HUES64 (cell line): ENCODE results near the gene OPN3.

Experiments
- H3K27ac ChIP-seq: 2 replicates; pipeline ENCODE4 v1.7.0; 2013; ENCODE audit warnings: low read depth, low read length, inconsistent platforms
- H3K27me3 ChIP-seq: 2 replicates; pipeline ENCODE4 v1.6.1; 2013; ENCODE audit warnings: mild to moderate bottlenecking, low read length; ENCODE audit not compliant: insufficient read depth
- H3K36me3 ChIP-seq: 2 replicates; pipeline ENCODE4 v1.6.1; 2013; ENCODE audit warnings: mild to moderate bottlenecking, low read length; ENCODE audit not compliant: insufficient read depth
- H3K4me1 ChIP-seq: 2 replicates; pipeline ENCODE4 v1.6.1; 2013; ENCODE audit warnings: mild to moderate bottlenecking, low read length, moderate library complexity; ENCODE audit not compliant: insufficient read depth
- H3K4me3 ChIP-seq: 2 replicates; pipeline ENCODE4 v1.5.1; 2013; ENCODE audit warnings: mild to moderate bottlenecking, low read length, moderate library complexity
- H3K9ac ChIP-seq: 2 replicates; pipeline ENCODE4 v1.6.1; 2013; ENCODE audit warnings: mild to moderate bottlenecking, low read depth, low read length
- H3K9me3 ChIP-seq: 2 replicates; pipeline ENCODE4 v1.6.1; 2013; ENCODE audit warnings: low read depth, low read length; ENCODE audit not compliant: insufficient read depth
- WGBS: fragments of 150-250, 120-280 bp; methylation state at CpG from one replicate; pipeline ENCODE4 v1.1.7; 2013; ENCODE audit warnings: missing lambda C conversion rate; 5-methylcytosine and 5-hydroxymethylcytosine counted together

OPN3 gene

DNA sequence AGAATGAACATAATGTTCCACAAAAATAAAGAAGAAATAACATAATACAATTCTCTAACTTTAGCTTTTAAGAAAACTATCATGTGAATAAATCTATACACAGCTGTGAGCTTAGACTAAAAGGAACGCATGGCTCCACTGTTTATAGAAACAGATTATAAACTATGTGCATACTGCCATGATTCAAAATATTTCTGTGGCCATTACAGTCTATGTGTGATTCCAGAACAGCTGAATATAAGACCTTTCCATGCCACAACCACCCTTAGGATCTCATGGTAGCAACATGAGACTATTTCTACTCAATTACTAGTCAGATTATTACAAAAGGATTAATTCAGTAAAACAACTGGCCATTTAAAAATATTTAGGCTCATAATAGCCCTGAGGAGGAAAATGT, 3.9 kb downstream of the OPN3 start:
- no peak overlapping the region for H3K27ac ChIP-seq
- H3K9me3 ChIP-seq = no peaks in the 10 kb centered on the region; the same call in 1 of the 2 replicates
- H3K4me3 ChIP-seq = no peak overlapping the region
- no peak overlapping the region for H3K9ac ChIP-seq
- WGBS = 100% methylated on average over 1 of the region's 1 CpG
- H3K4me1 ChIP-seq = peaks cover 42% of the 10 kb centered on the region
- no peaks in the 10 kb centered on the region for H3K27me3 ChIP-seq
- H3K36me3 ChIP-seq = peaks cover 61% of the 10 kb centered on the region

DNA sequence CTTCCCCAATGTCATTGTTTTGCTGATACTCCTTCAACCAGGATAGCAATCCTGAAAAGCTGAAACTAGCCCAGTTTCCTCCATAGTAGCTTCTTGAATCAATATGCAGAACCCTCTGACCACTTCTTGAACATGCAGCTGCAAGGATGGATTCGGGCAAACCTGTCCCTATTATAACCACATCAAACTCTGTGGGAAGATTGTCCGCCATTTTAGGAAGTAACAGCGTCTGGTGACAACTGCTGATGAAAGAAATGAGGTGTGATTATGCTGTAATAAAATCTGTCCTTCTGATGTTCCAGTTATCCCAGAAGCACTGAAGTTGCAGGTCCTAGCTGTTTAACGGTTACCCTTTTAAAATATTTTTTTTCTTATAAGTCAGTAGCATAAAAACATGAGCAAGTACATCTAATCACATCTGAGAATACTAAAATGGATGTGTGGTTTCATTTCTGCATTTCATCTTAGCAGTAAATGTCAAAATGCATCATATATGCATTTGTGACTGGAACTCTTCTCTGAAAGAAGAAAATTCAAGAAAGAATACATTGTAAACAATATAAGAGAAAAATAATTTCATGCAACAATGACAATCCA, 4.5 kb downstream of the OPN3 start:
- H3K36me3 ChIP-seq = peaks cover 63% of the 10 kb centered on the region
- H3K4me3 ChIP-seq = no peak overlapping the region

GRCh38 chr1:241632987-241633386, 7.2 kb downstream of the OPN3 start:
- Histone ChIP-seq H3K9ac (no peak overlapping the region), H3K4me1 (peaks cover 37% of the 10 kb centered on the region), H3K9me3 (no peaks in the 10 kb centered on the region), H3K27ac (no peak overlapping the region), H3K36me3 (peaks cover 69% of the 10 kb centered on the region), H3K4me3 (no peak overlapping the region), H3K27me3 (no peaks in the 10 kb centered on the region)
- no CpG with 5 or more reads among the region's 3 CpGs for WGBS

More for the DNA sequence above, 4.5 kb downstream of the OPN3 start:
- Histone ChIP-seq H3K27me3 (no peaks in the 10 kb centered on the region), H3K4me1 (peaks cover 40% of the 10 kb centered on the region), H3K27ac (no peak overlapping the region), H3K9me3 (no peaks in the 10 kb centered on the region), H3K9ac (no peak overlapping the region)
- 100% methylated on average over 3 of the region's 4 CpGs for WGBS

DNA sequence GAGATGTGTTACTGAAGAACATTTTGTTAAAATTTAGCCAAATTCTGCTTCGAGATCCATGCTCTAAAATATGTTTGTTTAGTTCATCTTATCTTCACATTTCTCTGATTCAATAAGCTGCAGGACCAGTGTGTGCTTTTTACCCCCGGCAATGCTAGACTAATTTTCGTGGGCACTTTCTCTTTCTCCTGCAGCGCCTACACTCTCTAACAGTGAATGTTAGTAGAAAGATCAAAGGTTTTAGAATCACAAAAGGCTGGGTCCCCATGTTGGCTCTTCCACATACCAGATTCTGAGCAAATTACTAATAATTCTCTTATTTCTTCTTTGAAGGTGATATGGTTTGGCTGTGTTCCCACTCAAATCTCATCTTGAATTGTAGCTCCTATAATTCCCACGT, 8.5 kb downstream of the OPN3 start:
- H3K4me3 ChIP-seq = no peak overlapping the region
- H3K9ac ChIP-seq = no peak overlapping the region
- no peaks in the 10 kb centered on the region for H3K9me3 ChIP-seq
- H3K36me3 ChIP-seq = peaks cover 60% of the 10 kb centered on the region
- no peak overlapping the region for H3K27ac ChIP-seq
- peaks cover 29% of the 10 kb centered on the region for H3K4me1 ChIP-seq
- WGBS = 92% methylated on average over 3 of the region's 5 CpGs
- no peaks in the 10 kb centered on the region for H3K27me3 ChIP-seq

DNA sequence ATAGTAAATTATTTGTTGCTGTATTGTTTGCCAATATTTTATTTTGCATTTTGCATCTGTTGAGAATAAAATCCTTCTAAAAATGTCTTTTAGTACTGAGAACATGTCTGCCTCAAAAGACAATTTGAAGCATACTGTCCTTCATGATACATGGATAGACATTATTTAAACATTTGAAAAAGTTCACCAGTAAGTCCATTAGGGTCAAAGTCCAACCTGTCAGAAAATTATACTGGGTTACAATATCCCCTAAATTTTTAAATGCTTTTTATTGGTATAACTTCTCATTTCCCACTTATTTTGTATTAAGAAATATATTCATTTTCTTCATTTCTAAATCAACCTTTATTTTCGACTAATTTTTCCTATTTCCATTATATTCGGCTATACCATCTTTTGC, 9.3 kb downstream of the OPN3 start:
- no peak overlapping the region for H3K9ac ChIP-seq
- peaks cover 53% of the 10 kb centered on the region for H3K36me3 ChIP-seq
- no peak overlapping the region for H3K4me3 ChIP-seq
- H3K27ac ChIP-seq = no peak overlapping the region
- no peaks in the 10 kb centered on the region for H3K27me3 ChIP-seq
- 100% methylated on average over 2 of the region's 2 CpGs for WGBS
- H3K9me3 ChIP-seq = no peaks in the 10 kb centered on the region
- peaks cover 29% of the 10 kb centered on the region for H3K4me1 ChIP-seq

DNA sequence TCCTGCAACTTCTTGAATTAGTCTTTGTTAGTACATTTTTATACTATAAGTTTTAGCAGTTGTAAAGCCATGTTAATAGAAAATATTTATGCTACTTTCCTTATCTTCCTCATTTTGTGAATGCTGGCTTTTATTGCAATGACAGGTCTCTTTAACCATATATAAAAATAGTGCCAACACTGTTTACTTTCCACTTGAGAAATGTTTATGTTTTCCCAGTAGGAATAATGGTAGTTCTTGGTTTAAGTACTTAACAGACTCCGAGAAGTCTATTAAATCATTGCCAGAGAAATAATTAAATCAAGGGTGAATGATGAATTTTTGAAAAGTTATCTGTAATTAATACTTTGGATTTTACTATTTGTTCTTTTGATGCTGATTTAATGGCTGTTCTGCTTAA, 9.7 kb downstream of the OPN3 start:
- WGBS = 95% methylated on average over 1 of the region's 1 CpG
- Histone ChIP-seq H3K4me1 (peaks cover 29% of the 10 kb centered on the region), H3K27me3 (no peaks in the 10 kb centered on the region), H3K4me3 (no peak overlapping the region), H3K9ac (no peak overlapping the region), H3K36me3 (peaks cover 49% of the 10 kb centered on the region), H3K27ac (no peak overlapping the region), H3K9me3 (no peaks in the 10 kb centered on the region)

GRCh38 chr1:241630005-241630404, 10.2 kb downstream of the OPN3 start:
- Histone ChIP-seq H3K9me3 (no peaks in the 10 kb centered on the region), H3K4me3 (no peak overlapping the region), H3K4me1 (peaks cover 29% of the 10 kb centered on the region), H3K9ac (no peak overlapping the region), H3K27me3 (no peaks in the 10 kb centered on the region), H3K27ac (no peak overlapping the region), H3K36me3 (peaks cover 44% of the 10 kb centered on the region)

- Histone ChIP-seq H3K27ac (peak overlapping the region; percentile 59; the same call in 1 of the 2 replicates), H3K36me3 (peaks cover 21% of the 10 kb centered on the region), H3K4me3 (no peak overlapping the region), H3K9ac (no peak overlapping the region), H3K27me3 (no peaks in the 10 kb centered on the region), H3K4me1 (peaks cover 25% of the 10 kb centered on the region), H3K9me3 (no peaks in the 10 kb centered on the region)
- 91% methylated on average over 7 of the region's 9 CpGs for WGBS
Measured at GRCh38 chr1:241627453-241628259, 12.5 kb downstream of the OPN3 start.

DNA sequence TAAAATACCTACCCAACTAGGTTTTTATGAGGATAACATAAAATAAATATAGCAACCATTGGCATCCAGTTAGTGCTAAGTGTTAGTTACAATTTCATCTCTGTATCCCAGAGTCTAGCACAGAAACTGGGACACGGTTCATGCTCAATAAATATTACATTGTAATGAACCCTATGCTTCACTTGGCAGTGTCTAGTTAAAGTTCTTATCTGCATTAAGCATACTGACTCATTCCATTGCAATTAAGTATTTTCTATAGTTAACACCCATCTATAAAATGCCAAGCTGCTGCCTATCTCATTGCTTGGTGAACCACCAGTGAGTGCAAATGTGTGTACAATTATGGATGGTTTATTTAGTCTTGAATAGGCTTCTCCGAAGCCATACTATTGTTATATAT, 15.2 kb downstream of the OPN3 start:
- Histone ChIP-seq H3K4me1 (peaks cover 12% of the 10 kb centered on the region), H3K9me3 (no peaks in the 10 kb centered on the region), H3K27me3 (no peaks in the 10 kb centered on the region), H3K4me3 (no peak overlapping the region), H3K36me3 (peaks cover 6% of the 10 kb centered on the region; the same call in 1 of the 2 replicates), H3K9ac (no peak overlapping the region), H3K27ac (no peak overlapping the region)
- 97% methylated on average over 2 of the region's 2 CpGs for whole genome bisulfite sequencing

DNA sequence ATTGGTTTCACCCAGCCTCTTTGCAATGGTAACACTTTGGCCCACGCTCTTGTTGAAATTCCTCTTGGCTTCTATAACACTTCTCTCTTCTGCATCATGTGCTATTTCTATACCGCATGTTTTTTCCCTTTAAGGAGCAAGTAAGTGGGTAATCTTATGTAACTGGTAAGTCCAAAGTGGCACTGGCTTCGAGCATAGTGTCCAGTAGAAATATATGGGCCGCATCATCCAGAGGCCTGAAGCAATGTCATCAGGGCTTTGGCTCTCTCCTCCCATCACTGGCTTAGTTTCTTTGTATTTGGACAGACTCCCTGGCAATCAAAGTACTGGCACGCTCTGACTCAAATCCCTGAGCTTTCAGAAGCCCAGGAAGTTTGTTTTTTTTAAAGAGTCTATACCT, 17.5 kb downstream of the OPN3 start:
- no peaks in the 10 kb centered on the region for H3K9me3 ChIP-seq
- no peak overlapping the region for H3K4me3 ChIP-seq
- no peaks in the 10 kb centered on the region for H3K36me3 ChIP-seq
- peaks cover 2% of the 10 kb centered on the region for H3K4me1 ChIP-seq
- no peak overlapping the region for H3K9ac ChIP-seq
- H3K27me3 ChIP-seq = no peaks in the 10 kb centered on the region
- no peak overlapping the region for H3K27ac ChIP-seq
- 95% methylated on average over 5 of the region's 5 CpGs for WGBS

DNA sequence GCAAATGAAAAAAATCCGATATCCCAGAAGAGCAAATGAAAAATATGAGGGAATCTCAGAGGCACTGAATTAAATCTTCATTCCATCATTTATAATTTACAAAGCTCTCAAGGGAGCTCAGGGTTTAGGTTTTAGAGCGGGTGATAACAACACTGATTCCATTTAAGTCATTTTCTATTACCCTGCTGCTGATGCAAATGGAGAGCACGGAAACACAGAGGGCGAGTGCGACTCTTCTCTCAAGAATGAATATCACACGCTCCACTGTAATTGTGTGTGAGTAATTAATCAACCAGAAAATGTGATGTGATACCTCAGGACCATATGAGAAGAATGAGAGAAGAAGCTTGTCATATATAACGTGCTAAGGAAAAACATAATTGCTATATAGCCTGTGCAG, 22.7 kb downstream of the OPN3 start:
- no peaks in the 10 kb centered on the region; the same call in 1 of the 2 replicates for H3K4me1 ChIP-seq
- no peaks in the 10 kb centered on the region for H3K27me3 ChIP-seq
- WGBS = 99% methylated on average over 7 of the region's 7 CpGs
- H3K27ac ChIP-seq = no peak overlapping the region
- no peaks in the 10 kb centered on the region for H3K36me3 ChIP-seq
- no peak overlapping the region for H3K4me3 ChIP-seq
- no peaks in the 10 kb centered on the region for H3K9me3 ChIP-seq
- no peak overlapping the region for H3K9ac ChIP-seq
